Gastrocnemius medialis (tissue), 4 donors: ENCODE measurements around the gene SPOCK1.

Source experiments
- CTCF ChIP-seq, 5 experiments: fragments of 450-650 bp in 3 of 5; fragments of 200-600 bp in 2 of 5; sonication (generic) in 2 of 5; IDR thresholded peaks in 4 of 5; conservative IDR thresholded peaks in 1 of 5; 1 replicate in 4 of 5; 2 replicates in 1 of 5; pipeline ENCODE4 v1.5.1; 2016 to 2019; ENCODE audit warnings: antibody characterized with exemption in 5 of 5, mild to moderate bottlenecking in 3 of 5, moderate library complexity in 3 of 5
- POLR2A ChIP-seq, 2 donors: fragments of 450-650 bp; IDR thresholded peaks; one replicate each; pipeline ENCODE4 v1.6.1; 2017; ENCODE audit warnings: antibody characterized with exemption in 2 of 2, mild to moderate bottlenecking in 2 of 2, moderate library complexity in 2 of 2

- TF ChIP-seq POLR2A (IDR thresholded peaks at IDR 0.05) = no peak
- no peak for TF ChIP-seq CTCF (IDR thresholded peaks at IDR 0.05 in 4 of 5, conservative IDR thresholded peaks at IDR 0.05 in 1 of 5)
These were observed 351.0 kb downstream of the SPOCK1 start for GRCh38 chr5:137148159-137148558.
